ENCODE data around the gene KLHL3.

- no peak for TF ChIP-seq CTCF (IDR thresholded peaks at IDR 0.05)
- TF ChIP-seq POLR2A (IDR thresholded peaks at IDR 0.05), result no peak
Observed at GRCh38 chr5:137703565-137703964, 32.3 kb downstream of the KLHL3 start.
